K562 (cell line): Measurements from ENCODE around the gene MAK. TPM values are rescaled to one million over a fixed set of nuclear protein-coding genes. Genes with fewer than 3 reads are reported as not detected.

Source experiments
- ARID4B ChIP-seq: sonication (generic); formaldehyde crosslinking; IDR thresholded peaks from 2 replicates; pipeline ENCODE4 v1.8.0; 2022; ENCODE audit warnings: mild to moderate bottlenecking, missing genetic modification reagents
- CBX3 ChIP-seq, 2 experiments: IDR thresholded peaks; 1 replicate in 1 of 2; 2 replicates in 1 of 2; pipeline ENCODE4 v1.6.1; 2012; ENCODE audit warnings: inconsistent platforms in 2 of 2, low read length in 2 of 2, borderline replicate concordance in 1 of 2, control low read depth in 1 of 2
- ETV5 ChIP-seq: sonication (generic); formaldehyde crosslinking; IDR thresholded peaks from 2 replicates; pipeline ENCODE4 v1.4.0; 2020; ENCODE audit warnings: low read depth, mild to moderate bottlenecking, missing genetic modification reagents
- MGA ChIP-seq: fragments of 450-650 bp; IDR thresholded peaks from 2 replicates; pipeline ENCODE4 v1.6.1; 2016; ENCODE audit warnings: mild to moderate bottlenecking, moderate library complexity
- RBM39 ChIP-seq: fragments of 200-400 bp; formaldehyde crosslinking; optimal IDR thresholded peaks from 2 replicates; pipeline ENCODE3; 2018; ENCODE audit warnings: low read depth, low read length
- SREBF1 ChIP-seq: fragments of 150-350 bp; IDR thresholded peaks from 2 replicates; pipeline ENCODE4 v1.6.1; 2014; ENCODE audit warnings: antibody characterized with exemption, low read depth, low read length, borderline replicate concordance
- XRCC3 ChIP-seq: fragments of 450-650 bp; IDR thresholded peaks from 2 replicates; pipeline ENCODE4 v1.6.1; 2017; ENCODE audit warnings: mild to moderate bottlenecking, moderate library complexity
- ZBTB1 ChIP-seq: sonication (generic); formaldehyde crosslinking; IDR thresholded peaks from 2 replicates; pipeline ENCODE4 v1.8.1; 2023; ENCODE audit warnings: missing genetic modification reagents, low read depth, mild to moderate bottlenecking, borderline replicate concordance
- ZC3H11A ChIP-seq: IDR thresholded peaks from 2 replicates; pipeline ENCODE4 v1.6.1; 2012; ENCODE audit warnings: low read depth, low read length, improper control_type of control experiment
- ZNF511 ChIP-seq: sonication (generic); formaldehyde crosslinking; IDR thresholded peaks from 2 replicates; pipeline ENCODE4 v1.8.0; 2022; ENCODE audit warnings: mild to moderate bottlenecking, missing genetic modification reagents
- ZNF644 ChIP-seq: fragments of 200-800 bp; sonication (Bioruptor generic); IDR thresholded peaks from 2 replicates; pipeline ENCODE4 v1.6.1; 2016; ENCODE audit warnings: low read depth, missing genetic modification characterization, missing compliant biosample characterization
- polyA plus RNA-seq, 8 experiments: library from polyadenylated mRNA; depleted of rRNA in 4 of 8; stranded (reverse) in 5 of 8; unstranded in 3 of 8; fragments of >200 nt; fragmentation: Nextera tagmentation in 2 of 8; fragmentation: Illumina TruSeq in 1 of 8; extraction: Ambion mirVana in 2 of 8; extraction: Trizol in 1 of 8; gene quantifications; 2 replicates each; pipeline versions ENCODE4 v1.2.1 to v1.2.3, GENCODE V29; 2011 to 2014; ENCODE audit warnings: inconsistent platforms in 1 of 8, missing spikeins in 1 of 8
- total RNA-seq, 7 experiments: library from RNA; depleted of rRNA in 6 of 7; stranded (reverse); fragments of >200 nt in 6 of 7; fragmentation: Illumina TruSeq in 2 of 7; extraction: Trizol in 2 of 7; gene quantifications; 2 replicates each; pipeline versions ENCODE4 v1.2.1 to v1.2.3, GENCODE V29; 2011 to 2021; ENCODE audit warnings: low replicate concordance in 1 of 7

The MAK gene
- total and polyA plus RNA-seq, 9 of the 15 experiments (the other 6 are each of a cell fraction or from before 2014, with no cell fraction given) = 0.25 to 1.1 (median 0.53) TPM

- TF ChIP-seq ZNF511 (CRISPR knock-in tag) (0 out of 2 replicates have a peak, but pooled peaks have one; percentile 23), SREBF1 (no peak), ARID4B (CRISPR knock-in tag) (no peak), ZBTB1 (CRISPR knock-in tag) (no peak), XRCC3 (no peak), ZC3H11A (no peak), ETV5 (CRISPR knock-in tag) (peak; percentile 87), ZNF644 (no peak), CBX3 (IDR thresholded peaks at IDR 0.05; ENCODE audit: borderline replicate concordance in 1 of 2, low read length in 2 of 2) (peak in 1 of 2 experiments; percentile 56; a peak in 2 of 3 replicates), RBM39 (no peak), MGA (peak; percentile 85)
Measured at GRCh38 chr6:10771371-10771894, 66.9 kb downstream of the MAK start (continued).
